ENCODE data around the gene SLC9A2.

The SLC9A2 gene

DNA sequence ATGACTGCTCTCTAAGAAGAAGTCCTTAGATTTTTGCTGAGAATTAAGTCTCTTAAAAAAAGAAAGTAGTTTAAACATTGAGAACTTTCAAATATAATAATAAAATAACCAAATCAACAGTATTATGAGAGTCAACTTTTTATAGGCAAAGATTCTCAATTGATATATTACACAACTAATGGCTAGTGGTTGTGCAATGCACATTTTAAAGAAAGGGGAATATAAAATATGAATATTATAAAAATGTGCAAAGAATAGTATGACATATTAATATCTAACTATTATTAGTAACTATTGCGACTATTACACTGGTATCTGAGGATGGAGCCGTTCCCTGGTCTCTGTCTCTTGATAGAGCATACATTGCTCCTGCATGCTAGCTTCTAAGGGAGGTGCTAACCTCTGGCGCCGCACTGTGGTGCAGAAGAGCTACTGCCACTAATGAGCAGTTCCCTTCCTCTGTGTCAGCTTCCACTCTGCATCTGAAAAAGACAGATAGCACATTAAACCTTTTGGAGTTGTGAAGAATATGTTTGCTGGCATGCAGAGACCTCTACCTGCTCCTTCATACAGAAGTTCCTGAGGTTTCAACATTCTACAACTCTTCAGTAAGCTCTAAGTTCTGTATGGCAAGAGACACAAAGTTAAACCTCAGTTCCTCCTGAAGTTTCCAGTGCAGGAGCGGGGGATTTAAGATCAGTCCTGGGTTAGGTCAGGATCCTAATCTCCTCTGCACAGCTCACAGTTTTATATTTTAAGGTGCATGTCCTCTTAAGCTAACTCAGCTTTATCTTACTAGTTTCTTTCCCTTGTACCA is 3.5 kb upstream of the SLC9A2 start:
- peak; percentile 62 for DNase-seq
- in situ Hi-C loops (cut with MboI; ENCODE audit: low pct_unique_long_range_greater_than_20kb, low sequenced_read_pairs), result no loop called here

DNA sequence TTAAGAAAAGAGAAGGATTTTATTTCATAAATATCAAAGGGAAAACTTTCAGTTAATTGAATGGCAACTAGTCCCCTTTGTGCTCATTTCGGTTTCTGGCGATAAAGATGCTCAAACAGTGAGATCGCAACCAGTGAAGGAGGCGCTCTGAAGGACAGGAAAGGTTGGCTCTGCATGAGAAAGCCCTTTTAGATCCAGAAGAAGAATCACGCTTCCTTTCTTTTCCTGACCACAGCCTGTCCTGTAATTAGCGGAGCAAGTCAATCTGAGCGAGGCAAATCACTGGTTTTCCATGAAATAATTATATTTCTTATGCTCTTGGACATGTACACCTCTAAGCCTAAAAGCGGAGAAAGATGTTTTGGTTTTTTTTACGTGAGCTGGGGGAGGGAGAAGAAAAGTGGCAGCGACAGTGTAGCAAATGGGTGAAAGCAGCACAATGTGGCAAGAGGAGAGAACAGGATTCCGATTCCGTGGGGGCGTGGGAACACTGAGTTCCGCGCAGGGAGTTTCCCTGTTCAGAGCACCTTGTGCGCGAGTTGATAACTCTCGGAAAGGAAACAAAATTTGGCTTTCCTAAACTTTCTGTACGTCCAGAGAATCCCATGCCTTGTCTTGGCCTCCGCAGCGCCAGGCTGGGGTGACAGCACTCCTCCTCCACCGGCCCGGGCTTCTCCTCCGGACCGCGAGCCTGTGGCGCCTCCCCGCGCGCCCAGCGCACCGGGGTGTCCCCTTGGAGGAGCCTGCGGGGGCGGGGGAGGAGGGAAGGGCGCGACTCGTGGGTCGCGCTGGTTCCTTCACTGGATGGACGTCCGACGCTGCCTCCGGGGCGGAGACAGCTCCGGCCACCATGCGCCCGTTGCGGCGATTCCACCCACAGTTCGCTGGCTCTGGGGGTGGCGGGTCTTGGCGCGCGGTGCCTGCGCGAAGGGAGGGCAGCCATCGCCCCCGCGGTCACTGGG is 620 bp upstream of the SLC9A2 start:
- no peak for DNase-seq
- in situ Hi-C loops (cut with MboI; ENCODE audit: low pct_unique_long_range_greater_than_20kb, low sequenced_read_pairs), result no loop called here

DNA sequence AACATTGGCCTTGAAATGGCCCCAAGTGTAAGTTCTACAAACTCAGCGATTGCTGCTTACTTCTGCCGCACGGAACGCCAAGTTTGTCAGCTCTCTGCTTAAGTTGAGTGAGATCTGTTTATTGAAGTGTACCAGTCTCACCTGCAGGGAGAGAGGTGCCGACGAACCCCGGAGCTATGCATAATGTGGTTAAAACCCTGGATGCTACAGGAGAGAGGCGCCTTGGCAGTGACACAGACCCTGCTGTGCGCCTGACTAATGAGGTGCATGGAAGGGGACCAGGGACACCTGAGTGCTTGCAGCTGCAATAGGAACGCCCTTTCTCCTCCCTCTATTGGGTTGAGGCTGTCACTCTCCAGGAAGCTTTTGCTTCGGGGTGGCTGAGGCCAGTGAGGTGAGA is 979 bp downstream of the SLC9A2 start:
- no peak for DNase-seq
- in situ Hi-C loops (cut with MboI; ENCODE audit: low pct_unique_long_range_greater_than_20kb, low sequenced_read_pairs), result no loop called here

DNA sequence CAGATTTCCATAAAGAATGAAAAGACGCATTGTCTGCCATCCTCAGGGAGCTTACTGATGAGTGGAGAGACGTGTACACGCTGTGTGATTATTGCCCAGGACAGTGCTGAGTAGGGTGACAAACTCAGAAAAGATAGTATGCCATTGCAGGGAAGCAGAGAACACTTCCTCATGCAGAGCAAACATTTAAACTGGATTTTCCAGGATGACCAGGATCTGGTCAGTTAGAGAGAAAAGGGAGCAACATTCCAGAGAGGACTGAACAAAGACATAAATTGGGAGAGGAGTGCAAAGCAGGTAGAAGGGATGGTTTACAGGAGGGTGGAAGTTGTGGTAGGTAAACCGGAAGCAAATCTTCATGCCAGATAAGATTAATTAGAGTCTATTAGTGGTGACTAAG is 2.3 kb downstream of the SLC9A2 start:
- in situ Hi-C loops (cut with MboI; ENCODE audit: low pct_unique_long_range_greater_than_20kb, low sequenced_read_pairs), result no loop called here
- DNase-seq, result no peak

DNA sequence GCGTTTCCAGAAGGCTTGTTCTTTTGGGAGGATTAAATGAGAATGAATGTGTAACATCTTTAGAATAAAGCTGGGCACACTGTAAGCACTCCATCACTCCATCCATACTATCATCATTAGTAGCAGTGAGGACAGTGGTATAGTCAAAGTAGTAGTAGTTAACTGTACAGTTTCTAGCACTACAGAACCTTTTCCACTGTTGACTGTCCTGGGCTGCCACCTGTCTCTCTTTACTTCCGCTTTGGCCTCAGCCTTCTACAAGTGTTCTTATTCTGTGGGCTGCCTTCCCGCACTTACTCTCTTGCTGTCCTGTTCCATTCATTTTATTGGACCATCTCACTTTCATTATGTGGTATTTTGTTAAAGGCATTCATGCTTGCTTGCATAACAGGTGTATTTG is 3.3 kb downstream of the SLC9A2 start:
- in situ Hi-C loops (cut with MboI; ENCODE audit: low pct_unique_long_range_greater_than_20kb, low sequenced_read_pairs), result no loop called here
- no peak for DNase-seq

DNA sequence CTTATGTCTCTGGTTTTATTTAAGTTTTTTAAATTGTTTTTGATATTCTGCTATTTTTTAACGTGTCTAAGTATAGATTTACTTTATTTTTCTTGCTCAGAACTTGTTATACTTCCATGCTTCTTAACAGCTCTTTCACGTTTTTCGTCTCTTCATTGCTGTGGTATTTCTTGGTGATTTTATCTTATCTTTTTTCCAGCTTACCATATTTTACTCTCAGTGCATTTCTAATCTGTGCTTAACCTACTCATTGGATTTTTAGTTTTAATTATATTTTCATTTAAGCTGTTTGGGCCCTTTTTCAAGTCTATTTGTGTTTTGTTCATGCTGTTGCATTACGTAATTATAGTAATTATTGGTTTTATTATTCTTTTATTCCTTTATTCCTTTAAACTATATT is 11.1 kb downstream of the SLC9A2 start:
- no peak for DNase-seq
- in situ Hi-C loops (cut with MboI; ENCODE audit: low pct_unique_long_range_greater_than_20kb, low sequenced_read_pairs), result no loop called here

DNA sequence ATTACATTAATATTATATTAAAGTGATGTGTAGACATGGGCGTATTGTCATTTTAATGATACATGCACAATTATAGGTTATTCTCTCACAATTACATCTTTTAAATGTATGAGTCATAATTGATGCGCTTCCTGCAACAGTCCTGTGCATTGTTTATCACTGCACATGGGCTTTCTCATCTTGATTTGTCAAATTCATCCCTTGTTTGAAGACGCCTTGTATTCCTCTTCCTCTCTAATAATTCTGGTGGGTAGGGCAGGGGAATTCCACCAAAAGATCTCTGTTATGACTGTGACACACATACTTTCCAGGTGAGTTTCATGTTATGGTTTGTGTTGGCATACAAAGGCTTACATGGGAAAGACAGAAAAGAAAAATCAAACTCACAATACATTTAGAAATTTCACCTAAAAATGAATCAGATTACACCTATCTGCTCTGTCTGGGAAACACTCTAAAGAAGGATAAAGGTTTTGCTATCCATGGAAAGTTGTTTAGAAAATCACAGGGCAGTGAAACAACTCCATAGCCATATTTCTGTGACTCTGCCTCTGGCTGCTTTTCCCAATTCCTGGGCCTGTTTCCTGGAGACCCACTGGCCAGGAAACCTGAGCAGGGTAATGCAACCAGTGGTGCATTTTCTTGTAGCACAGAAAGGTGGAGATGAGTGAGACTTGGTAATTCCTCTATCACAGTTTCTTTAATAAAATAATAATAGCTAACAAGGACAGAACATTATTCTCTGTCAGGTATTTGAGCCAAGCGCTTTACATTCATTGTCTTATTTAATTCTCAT is 13.2 kb downstream of the SLC9A2 start:
- in situ Hi-C loops (cut with MboI; ENCODE audit: low pct_unique_long_range_greater_than_20kb, low sequenced_read_pairs), result no loop called here
- no peak for DNase-seq

DNA sequence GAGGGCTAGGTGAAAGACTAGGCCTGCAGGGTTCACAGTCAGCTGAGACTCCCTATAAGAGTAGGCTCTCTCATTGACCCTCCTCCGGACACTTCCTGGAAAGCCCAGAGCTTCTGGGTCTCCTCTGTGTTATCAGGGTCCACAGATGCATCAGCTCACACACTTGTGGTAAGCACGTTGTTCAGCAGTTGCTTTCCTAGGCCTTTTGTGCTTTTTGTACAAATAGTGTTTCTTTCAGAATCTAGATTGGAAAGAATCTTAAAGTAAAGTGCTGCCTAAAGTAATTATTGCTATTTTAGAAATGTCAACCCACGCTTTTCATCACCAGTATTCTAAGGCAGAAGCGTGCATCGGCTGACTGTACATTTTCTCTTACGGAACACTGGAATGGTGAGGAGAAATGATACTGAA is 15.5 kb downstream of the SLC9A2 start:
- DNase-seq, result no peak
- in situ Hi-C loops (cut with MboI; ENCODE audit: low pct_unique_long_range_greater_than_20kb, low sequenced_read_pairs), result no loop called here

DNA sequence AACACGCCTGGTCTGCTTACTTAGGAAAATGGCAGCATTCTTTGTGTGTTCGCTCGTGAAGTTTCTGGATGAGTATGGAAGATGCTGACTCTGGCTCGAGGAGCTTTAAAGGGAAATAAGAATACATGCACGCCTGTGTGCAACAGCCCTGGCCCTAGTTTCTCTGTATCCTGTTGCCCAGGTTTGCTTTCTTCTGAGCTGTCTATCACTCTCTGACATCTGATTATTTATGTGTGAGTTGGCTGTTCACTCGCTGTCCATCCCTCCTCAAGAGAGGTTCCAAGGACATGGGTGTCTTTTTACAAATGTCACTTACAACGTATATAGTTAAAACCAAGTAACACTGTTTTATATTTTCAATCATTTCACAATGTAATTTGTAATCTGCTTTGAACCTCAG is 16.0 kb downstream of the SLC9A2 start:
- in situ Hi-C loops (cut with MboI; ENCODE audit: low pct_unique_long_range_greater_than_20kb, low sequenced_read_pairs), result no loop called here
- DNase-seq, result no peak

DNA sequence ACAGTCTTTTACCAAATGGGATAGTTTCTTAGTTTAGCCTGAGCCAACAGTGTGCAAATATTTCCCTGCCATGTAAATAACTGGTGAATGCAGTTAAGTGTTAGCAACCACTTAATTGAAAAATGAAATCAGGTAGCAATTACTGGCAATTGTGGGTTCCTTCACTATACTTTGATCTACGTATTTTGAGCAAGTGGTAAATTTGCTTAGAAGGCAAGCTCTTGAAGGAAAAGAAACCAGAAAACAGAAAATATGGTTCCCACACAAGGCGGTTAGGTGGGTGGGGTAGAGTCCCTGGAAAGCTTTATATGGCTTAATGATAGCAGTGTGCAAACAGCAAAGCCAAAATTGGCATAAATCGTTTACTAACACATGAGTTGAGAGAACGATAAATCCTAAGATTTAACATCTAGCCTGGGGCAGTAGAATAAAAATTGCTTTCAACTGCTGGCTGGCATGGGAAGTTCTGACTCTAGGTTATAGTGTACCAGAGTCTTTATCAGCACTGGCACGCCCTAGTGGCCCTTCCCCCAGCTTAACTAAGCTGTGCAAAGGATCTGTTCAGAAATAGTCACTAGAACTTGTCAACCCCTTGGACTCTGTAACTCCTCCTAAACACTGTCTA is 17.0 kb downstream of the SLC9A2 start:
- DNase-seq, result no peak
- in situ Hi-C loops (cut with MboI; ENCODE audit: low pct_unique_long_range_greater_than_20kb, low sequenced_read_pairs), result no loop called here

DNA sequence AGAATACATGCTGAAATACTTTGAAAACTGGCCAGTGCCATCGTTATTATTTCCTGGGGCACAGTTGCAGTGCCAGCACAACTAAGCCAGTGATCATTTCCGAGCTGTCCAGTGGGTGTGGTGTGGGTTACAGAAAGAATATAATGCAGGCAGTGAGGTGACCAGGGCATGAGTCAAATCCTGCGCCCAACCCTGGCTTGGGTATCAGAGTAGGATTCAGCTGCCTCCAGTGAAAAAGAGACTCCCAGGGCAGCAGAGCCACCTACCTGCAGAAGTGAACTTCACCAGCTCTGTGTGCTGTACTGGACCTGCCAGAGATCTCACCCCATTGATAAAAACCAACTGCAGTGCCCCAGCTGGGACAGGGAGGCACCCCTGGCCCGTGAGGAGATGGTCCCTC is 18.0 kb downstream of the SLC9A2 start:
- in situ Hi-C loops (cut with MboI; ENCODE audit: low pct_unique_long_range_greater_than_20kb, low sequenced_read_pairs), result no loop called here
- no peak for DNase-seq

DNA sequence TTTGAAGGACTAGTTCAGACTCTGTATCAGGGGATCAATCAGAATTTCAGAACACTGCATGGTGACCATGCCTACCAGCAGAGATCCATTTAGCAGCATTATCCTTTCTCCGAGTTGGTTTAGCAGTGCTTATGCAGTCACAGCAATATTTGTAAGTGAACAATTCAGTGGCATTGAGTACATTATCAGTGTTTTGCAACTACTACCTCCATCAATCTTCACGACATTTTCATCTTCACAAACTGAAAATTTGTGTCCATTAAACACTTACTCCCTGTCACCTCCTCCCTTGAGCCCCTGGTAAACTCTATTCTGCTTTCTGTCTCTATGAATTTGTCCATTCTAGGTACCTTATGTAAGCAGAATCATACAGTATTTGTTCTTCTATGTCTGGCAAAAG is 20.1 kb downstream of the SLC9A2 start:
- in situ Hi-C loops (cut with MboI; ENCODE audit: low pct_unique_long_range_greater_than_20kb, low sequenced_read_pairs), result no loop called here
- no peak for DNase-seq

DNA sequence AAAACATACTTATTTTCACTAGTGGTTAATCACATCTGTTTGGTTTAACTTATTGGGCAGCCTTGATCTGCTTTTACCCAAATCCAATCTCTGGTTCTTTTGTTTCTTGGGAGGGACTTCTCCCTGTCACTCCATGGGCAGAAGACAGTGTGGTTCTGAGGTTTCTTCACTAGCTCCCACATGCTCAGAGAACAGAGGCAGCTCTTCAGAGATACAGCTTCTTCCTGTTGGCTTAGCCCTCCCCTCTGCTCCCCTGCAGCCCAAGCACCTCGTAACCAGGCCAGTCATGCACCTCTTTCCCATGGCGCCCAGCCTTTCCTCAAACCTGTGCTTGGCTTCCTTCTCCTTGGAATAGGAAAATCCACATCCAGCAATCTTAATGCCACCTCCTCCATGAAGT is 32.8 kb downstream of the SLC9A2 start:
- no peak for DNase-seq
- in situ Hi-C loops (cut with MboI; ENCODE audit: low pct_unique_long_range_greater_than_20kb, low sequenced_read_pairs), result no loop called here

DNA sequence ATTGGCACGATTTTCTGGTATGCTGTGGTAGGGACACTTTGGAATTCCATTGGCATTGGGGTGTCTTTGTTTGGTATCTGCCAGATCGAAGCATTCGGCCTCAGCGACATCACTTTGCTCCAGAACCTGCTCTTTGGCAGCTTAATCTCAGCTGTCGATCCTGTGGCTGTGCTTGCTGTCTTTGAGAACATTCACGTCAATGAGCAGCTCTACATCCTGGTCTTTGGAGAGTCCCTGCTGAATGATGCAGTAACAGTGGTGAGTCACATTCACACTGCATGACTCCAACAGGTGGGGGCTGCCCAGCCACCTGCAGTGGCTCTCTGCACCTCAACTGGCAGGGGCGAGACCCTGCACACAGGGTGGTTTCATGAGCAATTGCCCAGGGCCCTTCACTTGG is 38.4 kb downstream of the SLC9A2 start:
- no peak for DNase-seq
- in situ Hi-C loops (cut with MboI; ENCODE audit: low pct_unique_long_range_greater_than_20kb, low sequenced_read_pairs), result no loop called here

DNA sequence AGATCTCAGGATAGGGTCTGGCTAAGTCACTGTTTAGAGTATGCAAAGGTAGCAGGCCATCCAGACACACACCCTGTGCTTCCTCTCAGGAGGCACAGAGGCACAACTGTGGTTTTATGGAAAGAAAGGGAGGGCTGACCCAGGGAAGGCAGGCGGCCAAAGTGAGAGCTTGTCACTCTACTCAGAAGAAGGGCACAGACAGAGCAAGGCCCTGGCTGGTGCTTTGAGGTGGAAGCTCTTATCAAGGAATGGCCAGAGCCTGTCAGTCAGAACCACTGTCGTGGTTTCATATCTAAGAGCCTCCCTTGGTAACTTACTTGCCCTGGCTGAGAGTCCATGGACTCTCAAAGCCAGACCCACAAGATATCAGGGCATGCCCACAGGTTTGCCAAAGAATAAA is 40.7 kb downstream of the SLC9A2 start:
- no peak for DNase-seq
- in situ Hi-C loops (cut with MboI; ENCODE audit: low pct_unique_long_range_greater_than_20kb, low sequenced_read_pairs), result no loop called here

DNA sequence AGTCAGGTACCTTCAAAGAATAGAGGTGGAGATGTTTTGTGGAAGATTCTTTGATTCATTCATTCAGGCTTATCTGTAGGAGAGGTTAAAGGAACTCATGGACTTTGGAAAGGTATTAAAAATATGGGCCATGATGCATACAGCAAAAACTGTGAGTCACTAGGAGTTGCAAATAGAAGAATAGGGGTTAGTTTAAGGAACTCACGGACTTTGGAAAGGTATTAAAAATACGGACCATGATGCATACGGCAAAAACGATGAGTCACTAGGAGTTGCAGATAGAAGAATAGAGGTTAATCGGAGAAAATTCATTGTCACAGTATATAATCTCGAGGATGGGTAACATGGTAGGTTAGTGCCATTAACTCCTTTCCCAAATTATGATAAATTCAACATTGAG is 41.2 kb downstream of the SLC9A2 start:
- DNase-seq, result no peak
- in situ Hi-C loops (cut with MboI; ENCODE audit: low pct_unique_long_range_greater_than_20kb, low sequenced_read_pairs), result no loop called here

DNA sequence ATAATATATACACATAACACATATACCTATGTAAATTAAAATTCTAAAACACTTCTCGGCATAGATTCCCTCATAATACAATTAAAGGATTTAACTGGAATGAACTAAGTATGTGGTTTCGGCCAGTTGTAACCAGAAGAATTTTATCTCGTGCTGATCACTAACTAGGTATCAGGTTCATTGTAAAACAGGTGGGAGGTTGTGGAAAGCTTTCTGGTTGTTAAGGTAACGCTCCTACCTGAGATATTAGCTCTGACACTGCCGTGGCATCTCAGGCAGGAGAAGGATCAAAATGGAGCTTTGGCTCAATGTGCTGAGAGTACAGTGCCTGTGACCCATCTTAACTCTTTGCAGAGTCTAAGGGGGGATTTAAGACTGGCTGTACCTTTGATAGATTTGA is 42.5 kb downstream of the SLC9A2 start:
- in situ Hi-C loops (cut with MboI; ENCODE audit: low pct_unique_long_range_greater_than_20kb, low sequenced_read_pairs), result no loop called here
- DNase-seq, result no peak

DNA sequence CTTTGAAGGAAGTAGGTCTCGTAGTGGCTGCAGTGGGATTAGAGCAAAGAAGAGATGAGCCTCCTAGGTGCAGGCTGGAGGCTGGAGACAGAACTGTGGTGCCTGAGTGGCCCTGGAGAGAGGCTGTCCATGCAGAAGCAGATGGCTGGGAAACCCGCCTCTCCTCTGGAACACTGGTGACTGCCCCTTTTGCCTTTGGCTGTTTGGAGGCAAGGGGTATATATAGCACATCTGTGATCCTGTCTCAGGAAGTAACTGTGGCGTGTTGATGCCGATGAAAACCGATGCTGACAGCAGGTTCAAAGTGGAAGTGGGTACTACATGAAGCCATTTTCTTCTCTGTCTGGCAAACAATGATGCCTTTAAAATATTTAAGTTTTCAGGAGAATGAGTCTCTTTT is 43.5 kb downstream of the SLC9A2 start:
- in situ Hi-C loops (cut with MboI; ENCODE audit: low pct_unique_long_range_greater_than_20kb, low sequenced_read_pairs), result no loop called here
- DNase-seq, result no peak

DNA sequence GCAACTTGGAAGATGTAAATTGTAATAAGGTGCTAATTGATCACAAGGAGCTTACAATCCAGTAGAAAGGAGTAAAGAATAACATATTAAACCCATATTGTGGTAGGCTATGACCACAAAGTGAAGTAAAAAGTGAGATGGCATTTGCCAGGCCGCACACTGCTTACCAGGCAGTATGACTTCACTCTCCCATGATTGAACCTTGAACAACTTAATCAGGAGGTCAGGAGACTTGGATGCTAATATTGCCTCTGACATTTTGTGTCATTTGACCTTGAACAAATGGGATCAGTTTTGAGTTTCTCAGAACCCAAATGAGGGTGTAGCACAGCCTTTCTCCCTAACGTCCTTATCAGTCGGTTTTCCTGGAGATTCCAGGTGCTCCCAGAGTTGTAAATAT is 44.0 kb downstream of the SLC9A2 start:
- in situ Hi-C loops (cut with MboI; ENCODE audit: low pct_unique_long_range_greater_than_20kb, low sequenced_read_pairs), result no loop called here
- no peak for DNase-seq

Measured in KBM-7 (cell line).